ENCODE data around the gene ZC3H4. TPM values are rescaled to one million over a fixed set of nuclear protein-coding genes. Genes with fewer than 3 reads are reported as not detected.
A peak's percentile ranks its signal among the peaks of the same experiment; 100 is the strongest.

ZC3H4 gene
- total and polyA plus RNA-seq, 2 experiments from 2014 or later, result 26.7 to 36.9 TPM

DNA sequence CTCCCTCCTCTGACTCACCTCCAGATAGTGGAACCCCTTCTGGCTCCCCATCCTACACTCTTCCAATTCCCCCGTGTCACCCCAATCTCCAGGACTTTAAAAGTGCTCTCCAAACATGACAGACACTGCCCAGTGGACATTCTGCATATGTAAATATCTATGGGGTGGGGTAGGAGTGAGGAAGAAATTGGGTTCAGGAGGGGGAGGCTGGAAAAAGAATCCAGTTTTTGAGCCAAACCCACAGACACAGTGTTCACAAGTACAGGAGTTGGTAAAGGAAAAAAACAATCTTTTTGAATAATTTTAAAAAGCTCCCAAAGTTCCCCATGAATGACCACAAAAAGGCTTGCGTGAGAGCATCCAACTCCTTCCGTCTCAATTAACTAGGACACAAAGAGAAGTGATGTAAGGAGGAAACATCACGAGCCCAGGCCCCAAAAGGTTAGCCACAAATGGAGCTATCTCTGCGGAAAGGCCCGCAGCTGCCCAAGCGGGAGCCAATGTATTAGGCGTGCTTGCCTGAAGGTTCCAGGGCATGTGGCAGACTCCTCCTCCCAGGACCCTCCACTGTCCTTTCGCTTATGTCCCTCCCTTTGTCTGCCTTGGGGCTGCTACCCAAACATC lies 18.0 kb downstream of the ZC3H4 start (continued):
- TF ChIP-seq ZNF462 (CRISPR knock-in tag; IDR thresholded peaks at IDR 0.05) (no peak), POLR2AphosphoS5 (IDR thresholded peaks at IDR 0.05; ENCODE audit: low read depth) (no peak), EZH2phosphoT487 (IDR thresholded peaks at IDR 0.05; ENCODE audit: unreplicated experiment) (no peak), NANOG (IDR thresholded peaks at IDR 0.05; ENCODE audit: borderline replicate concordance) (no peak), JUNB (IDR thresholded peaks at IDR 0.05; ENCODE audit: unreplicated experiment) (no peak)

GRCh38 chr19:47094557-47095475 lies 18.8 kb downstream of the ZC3H4 start:
- H3K4me3 ChIP-seq, result no peak overlapping the region
- no peak overlapping the region; the same call in 2 of the 3 replicates for H3K4me3 Mint-ChIP-seq
- no peak; the same call in 2 of the 3 replicates for ATAC-seq
- peaks cover 39% of the 10 kb centered on the region for H4K20me1 ChIP-seq (replicated peaks; ENCODE audit: insufficient read depth)
- H3K27me3 Mint-ChIP-seq (ENCODE audit: insufficient read depth, low read depth, poor library complexity), result peaks cover 7% of the 10 kb centered on the region
- H3K27ac Mint-ChIP-seq, result peak overlapping the region; percentile 68
- no peaks in the 10 kb centered on the region for H3K27me3 ChIP-seq (ENCODE audit: insufficient read depth)
- peaks cover 81% of the 10 kb centered on the region for H3K79me2 ChIP-seq (replicated peaks; ENCODE audit: insufficient read depth)
- H3F3A ChIP-seq (replicated peaks; ENCODE audit: low read depth), result peaks cover 28% of the 10 kb centered on the region
- no peaks in the 10 kb centered on the region for H3K9me3 Mint-ChIP-seq
- H3K4me1 Mint-ChIP-seq, result peaks cover 47% of the 10 kb centered on the region
- no peak overlapping the region for H3K4me2 ChIP-seq
- H3K36me3 ChIP-seq (ENCODE audit: insufficient read depth), result peaks cover 11% of the 10 kb centered on the region
- H3K9me2 ChIP-seq (ENCODE audit: insufficient read depth), result no peaks in the 10 kb centered on the region
- H3K4me1 ChIP-seq (ENCODE audit: insufficient read depth), result peaks cover 30% of the 10 kb centered on the region
- no peak for DNase-seq (ENCODE audit: low spot score)
- H3K36me3 Mint-ChIP-seq (ENCODE audit: low read depth), result peaks cover 58% of the 10 kb centered on the region
- H2AFZ ChIP-seq, result no peak overlapping the region
- H3K27ac ChIP-seq (ENCODE audit: low read depth), result peak overlapping the region; percentile 85
- TF ChIP-seq STAT1 (IDR thresholded peaks at IDR 0.05; ENCODE audit: unreplicated experiment) (no peak), EZH2phosphoT487 (IDR thresholded peaks at IDR 0.05; ENCODE audit: unreplicated experiment) (no peak), ZNF331 (CRISPR knock-in tag; IDR thresholded peaks at IDR 0.05; ENCODE audit: low read depth) (no peak), ZNF114 (CRISPR knock-in tag; IDR thresholded peaks at IDR 0.05) (no peak), EZH2 (IDR thresholded peaks at IDR 0.05; ENCODE audit: low read depth, unreplicated experiment) (no peak)
- TF ChIP-seq, protein P1, sequence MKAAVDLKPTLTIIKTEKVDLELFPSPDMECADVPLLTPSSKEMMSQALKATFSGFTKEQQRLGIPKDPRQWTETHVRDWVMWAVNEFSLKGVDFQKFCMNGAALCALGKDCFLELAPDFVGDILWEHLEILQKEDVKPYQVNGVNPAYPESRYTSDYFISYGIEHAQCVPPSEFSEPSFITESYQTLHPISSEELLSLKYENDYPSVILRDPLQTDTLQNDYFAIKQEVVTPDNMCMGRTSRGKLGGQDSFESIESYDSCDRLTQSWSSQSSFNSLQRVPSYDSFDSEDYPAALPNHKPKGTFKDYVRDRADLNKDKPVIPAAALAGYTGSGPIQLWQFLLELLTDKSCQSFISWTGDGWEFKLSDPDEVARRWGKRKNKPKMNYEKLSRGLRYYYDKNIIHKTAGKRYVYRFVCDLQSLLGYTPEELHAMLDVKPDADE (IDR thresholded peaks at IDR 0.05), result no peak
